ENCODE data around the gene PCAT7.
"Not testable (repeated sequence)": the region's sequence is repeated elsewhere in the genome, so short reads cannot be mapped to it uniquely, and the experiment has no call there.

PCAT7 gene

GRCh38 chr9:94564279-94564678, 9.4 kb downstream of the PCAT7 start:
- not testable (repeated sequence) for DNase-seq

- no peak for DNase-seq
These were observed 11.7 kb downstream of the PCAT7 start for GRCh38 chr9:94566550-94566949.

- no peak for DNase-seq
These were observed 12.4 kb downstream of the PCAT7 start for GRCh38 chr9:94567271-94567670.

- no peak for DNase-seq
These were observed 13.5 kb downstream of the PCAT7 start for GRCh38 chr9:94568250-94568889.

- DNase-seq: no peak
These were observed 14.3 kb downstream of the PCAT7 start for GRCh38 chr9:94568972-94569712.

GRCh38 chr9:94576131-94576530, 21.2 kb downstream of the PCAT7 start:
- no peak for DNase-seq

- DNase-seq: no peak
These were observed 22.2 kb downstream of the PCAT7 start for GRCh38 chr9:94577036-94577435.

- DNase-seq: no peak
These were observed 22.7 kb downstream of the PCAT7 start for GRCh38 chr9:94577571-94577970.

GRCh38 chr9:94581728-94582127, 26.8 kb downstream of the PCAT7 start:
- DNase-seq: no peak

- no peak for DNase-seq
These were observed 29.7 kb downstream of the PCAT7 start for GRCh38 chr9:94584555-94584954.

- no peak for DNase-seq
These were observed 31.4 kb downstream of the PCAT7 start for GRCh38 chr9:94586316-94586715.

GRCh38 chr9:94586814-94587213, 31.9 kb downstream of the PCAT7 start:
- no peak for DNase-seq

- no peak for DNase-seq
These were observed 33.8 kb downstream of the PCAT7 start for GRCh38 chr9:94588681-94589080.

- not testable (repeated sequence) for DNase-seq
These were observed 36.2 kb downstream of the PCAT7 start for GRCh38 chr9:94591046-94591545.

GRCh38 chr9:94591876-94592275, 37.0 kb downstream of the PCAT7 start:
- no peak for DNase-seq

GRCh38 chr9:94592683-94593082, 37.8 kb downstream of the PCAT7 start:
- not testable (repeated sequence) for DNase-seq

GRCh38 chr9:94593459-94594345, 38.8 kb downstream of the PCAT7 start, which contains the start of gene FBP2:
Gene FBP2 (minus strand): TSS chr9:94593824. CDS start chr9:94593726, 98 bp downstream.
- no peak for DNase-seq

- no peak for DNase-seq
These were observed 44.2 kb downstream of the PCAT7 start for GRCh38 chr9:94599102-94599501.

GRCh38 chr9:94600258-94600657, 45.4 kb downstream of the PCAT7 start:
- DNase-seq: no peak

- no peak for DNase-seq
These were observed 45.8 kb downstream of the PCAT7 start for GRCh38 chr9:94600715-94601114.

GRCh38 chr9:94602666-94603065, 47.8 kb downstream of the PCAT7 start:
- no peak for DNase-seq

- DNase-seq: no peak
These were observed 48.6 kb downstream of the PCAT7 start for GRCh38 chr9:94603259-94604160.
